ENCODE data around the gene AARS2.

AARS2 gene

GRCh38 chr6:44298864-44299263, 14.3 kb downstream of the AARS2 start:
- no peak for DNase-seq

- DNase-seq: no peak
Observed at GRCh38 chr6:44298055-44298803, 14.9 kb downstream of the AARS2 start.

DNA sequence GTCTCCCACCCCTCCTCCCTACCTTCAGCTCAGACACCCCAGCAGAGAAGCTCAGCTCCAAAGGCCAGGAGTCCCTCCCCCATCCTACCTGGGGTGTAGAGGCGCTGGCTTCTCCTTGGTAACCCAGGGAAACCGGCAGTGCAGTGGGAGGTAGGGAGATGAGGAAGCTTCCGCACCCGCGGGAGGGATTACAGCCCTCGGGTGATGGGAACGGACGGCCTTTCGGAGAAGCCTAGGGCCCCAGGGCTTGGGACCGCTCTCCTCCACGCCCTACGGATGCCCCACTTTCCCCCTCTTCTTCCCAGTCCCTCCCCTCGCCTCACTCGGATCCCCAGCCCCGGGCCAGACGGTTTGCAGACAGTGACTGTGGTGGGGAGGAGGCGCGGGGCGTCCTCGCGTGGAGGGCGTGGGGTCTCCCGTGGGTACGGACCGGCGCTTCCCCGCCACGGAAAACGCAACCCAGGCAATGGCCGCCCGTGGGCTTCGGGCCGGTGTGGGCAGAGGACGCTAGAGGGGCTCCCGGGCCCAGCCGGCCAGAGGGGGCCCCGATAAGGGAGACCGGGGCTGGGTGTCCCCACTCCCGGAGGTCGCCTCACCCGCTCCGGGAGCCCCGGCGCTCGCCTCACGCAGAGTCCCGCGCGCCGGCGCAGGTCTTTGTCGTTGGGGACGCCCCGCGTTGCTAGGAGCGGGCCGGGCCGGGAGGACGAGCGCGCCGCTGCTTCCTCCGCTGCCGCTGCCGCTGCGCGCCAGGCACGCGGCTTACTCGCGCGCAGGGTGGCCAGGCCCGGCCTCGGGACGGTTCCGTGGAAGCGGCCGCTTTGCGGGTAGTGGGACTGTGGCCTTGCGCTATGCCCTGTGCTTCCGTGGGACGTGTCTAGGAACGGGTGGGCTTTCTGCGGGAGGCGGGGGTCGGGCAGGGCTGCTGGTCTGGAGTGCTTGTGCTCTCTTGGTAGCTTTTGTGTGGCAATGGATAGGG, 15.8 kb downstream of the AARS2 start:
- DNase-seq: peak; percentile 31

GRCh38 chr6:44294832-44295791, 18.0 kb downstream of the AARS2 start:
- no peak for DNase-seq

- no peak for DNase-seq
Observed at GRCh38 chr6:44292661-44293365, 20.3 kb downstream of the AARS2 start.

- no peak for DNase-seq
Observed at GRCh38 chr6:44291841-44292240, 21.3 kb downstream of the AARS2 start.

DNA sequence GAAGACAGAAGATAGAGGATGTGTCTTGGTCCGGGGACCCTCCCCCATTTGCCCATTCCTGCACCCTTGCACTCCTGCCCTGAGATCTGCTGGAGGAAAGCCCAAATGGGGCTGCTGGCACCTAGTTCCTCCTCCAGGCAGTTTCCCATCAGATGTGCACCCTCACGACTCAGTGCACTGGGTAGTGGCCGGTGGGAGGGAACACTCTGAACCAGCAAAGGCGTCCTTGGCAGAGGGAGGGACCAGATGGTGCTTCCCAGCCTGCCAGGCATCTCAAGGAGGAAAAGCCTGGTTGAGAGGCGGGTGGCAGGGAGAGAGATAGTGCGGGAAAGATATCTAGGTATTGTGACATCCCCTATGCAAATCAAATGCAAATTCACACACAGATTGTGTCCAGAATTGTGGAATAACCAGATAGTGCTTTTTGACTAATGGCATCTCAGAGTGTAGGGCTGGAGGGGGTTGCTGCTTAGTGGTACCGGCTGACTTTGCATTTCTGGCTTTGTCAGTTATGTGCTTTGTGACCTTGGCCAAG, 23.4 kb downstream of the AARS2 start:
- no peak for DNase-seq

DNA sequence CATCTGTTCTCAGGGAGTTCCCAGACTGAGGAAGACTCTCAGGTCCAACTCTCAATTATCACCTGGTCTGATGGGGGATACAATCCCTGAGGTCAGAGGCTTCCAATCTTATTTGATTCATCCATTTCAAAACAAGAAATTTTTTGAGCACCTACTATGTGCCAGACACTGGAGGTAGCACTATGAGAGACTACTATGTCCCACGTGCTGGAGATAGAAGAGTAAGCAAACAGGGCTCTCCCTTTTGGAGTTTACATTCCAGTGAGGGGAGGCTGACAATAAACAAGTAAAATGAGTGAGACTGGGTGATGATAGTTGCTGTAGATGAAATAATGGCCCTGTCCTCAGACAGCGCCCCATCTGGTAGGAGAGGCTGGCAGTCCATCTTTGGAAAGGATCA, 26.4 kb downstream of the AARS2 start:
- no peak for DNase-seq

GRCh38 chr6:44286285-44286565, 26.9 kb downstream of the AARS2 start:
- DNase-seq: no peak

- DNase-seq: no peak
Observed at GRCh38 chr6:44285552-44286284, 27.4 kb downstream of the AARS2 start.

GRCh38 chr6:44284867-44285266, 28.3 kb downstream of the AARS2 start:
- no peak for DNase-seq

- DNase-seq: no peak
Observed at GRCh38 chr6:44284121-44284520, 29.0 kb downstream of the AARS2 start.

DNA sequence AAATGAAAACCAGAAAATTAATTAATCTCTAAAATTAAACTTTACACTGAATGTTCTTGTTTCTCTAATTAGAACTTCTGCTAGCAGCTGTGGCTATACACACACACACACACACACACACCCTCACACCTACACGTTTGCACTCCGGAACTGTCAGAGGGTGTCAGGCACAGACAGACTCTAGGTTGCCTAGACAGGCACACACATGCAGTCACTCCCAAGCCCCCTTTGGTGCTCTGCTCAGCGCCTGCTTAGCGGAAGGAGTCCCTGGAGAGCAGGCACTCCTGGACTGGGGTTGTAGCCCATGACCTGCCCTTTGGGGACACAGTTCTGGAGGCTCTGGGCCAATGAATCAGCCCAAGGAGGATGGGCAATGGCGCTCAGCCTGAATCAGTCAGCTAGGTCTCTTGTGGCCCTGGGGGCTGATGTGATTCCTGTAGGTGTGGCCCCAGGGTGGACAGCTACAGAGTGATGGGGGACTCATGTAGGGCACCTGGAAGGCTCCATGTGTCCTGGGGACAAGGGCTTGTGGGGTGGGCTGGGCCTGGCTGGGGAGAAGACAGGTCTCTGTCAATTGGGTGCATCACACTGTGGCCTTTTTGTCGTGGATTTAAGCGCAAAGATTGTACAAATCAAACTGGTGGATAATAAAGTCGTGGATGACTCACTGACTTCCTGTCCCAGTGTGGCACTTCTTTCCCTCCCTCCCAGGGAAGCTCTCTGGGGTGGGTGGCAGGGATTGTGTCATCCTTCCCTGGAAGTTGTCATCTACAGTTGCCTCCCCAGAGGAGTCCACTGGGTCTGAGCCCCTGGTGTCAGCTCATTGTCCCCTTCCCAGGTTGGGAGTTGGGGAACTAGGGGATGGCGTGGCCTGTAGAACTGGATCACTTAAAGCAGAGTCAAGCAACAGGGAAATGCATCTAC, 34.1 kb downstream of the AARS2 start:
- DNase-seq: peak; percentile 40

GRCh38 chr6:44278315-44278714, 34.8 kb downstream of the AARS2 start:
- DNase-seq: no peak

DNA sequence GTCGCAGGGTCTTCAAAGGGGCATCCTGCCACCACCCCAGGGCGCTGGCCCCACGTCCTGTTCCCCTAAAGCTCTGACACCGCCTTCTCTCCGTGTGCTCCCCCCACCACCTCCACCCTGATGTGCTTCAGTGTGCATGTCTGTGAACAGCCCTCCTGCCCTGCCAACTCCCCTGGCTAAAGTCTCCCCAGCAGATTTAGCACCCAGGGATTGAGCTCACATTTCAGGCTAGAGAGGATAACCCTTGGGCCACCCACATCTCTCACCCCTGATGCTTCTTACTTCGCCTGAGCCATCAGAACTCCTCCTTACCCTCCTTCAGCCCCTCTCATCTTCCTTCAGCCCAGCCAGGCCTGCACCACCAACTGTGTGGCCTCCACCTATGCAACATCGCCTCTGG, 35.4 kb downstream of the AARS2 start:
- DNase-seq: no peak

- no peak for DNase-seq
Observed at GRCh38 chr6:44276667-44277640, 36.2 kb downstream of the AARS2 start.

GRCh38 chr6:44275749-44276648, 37.1 kb downstream of the AARS2 start:
- no peak for DNase-seq

DNA sequence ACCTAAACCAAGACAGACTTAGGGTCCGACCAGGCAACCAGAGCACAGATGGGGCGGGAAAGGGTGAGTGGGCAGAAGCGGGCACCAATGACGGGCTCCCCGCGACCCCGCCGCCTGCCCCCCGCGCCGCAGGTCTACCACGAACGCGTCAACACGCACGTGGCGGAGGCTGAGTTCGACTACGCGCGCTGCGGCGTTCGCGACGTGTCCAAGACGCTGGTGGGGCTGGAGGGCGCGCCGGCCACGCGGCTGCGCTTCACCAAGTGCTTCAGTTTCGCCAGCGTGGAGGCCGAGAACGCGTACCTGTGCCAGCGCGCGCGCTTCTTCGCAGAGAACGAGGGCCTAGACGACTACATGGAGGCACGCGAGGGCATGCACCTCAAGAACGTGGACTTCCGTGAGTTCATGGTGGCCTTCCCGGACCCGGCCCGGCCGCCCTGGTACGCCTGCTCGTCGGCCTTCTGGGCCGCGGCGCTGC, 37.8 kb downstream of the AARS2 start:
- DNase-seq: no peak
